HG02588 (cell line): ENCODE data around the gene PRC1.

Source experiments
- ATAC-seq: cut with Tn5 transposase; IDR thresholded peaks from one replicate; pipeline ENCODE4 v1.9.1; 2021; ENCODE audit warnings: mild to moderate bottlenecking, moderate library complexity; ENCODE audit not compliant: unreplicated experiment

The PRC1 gene

DNA sequence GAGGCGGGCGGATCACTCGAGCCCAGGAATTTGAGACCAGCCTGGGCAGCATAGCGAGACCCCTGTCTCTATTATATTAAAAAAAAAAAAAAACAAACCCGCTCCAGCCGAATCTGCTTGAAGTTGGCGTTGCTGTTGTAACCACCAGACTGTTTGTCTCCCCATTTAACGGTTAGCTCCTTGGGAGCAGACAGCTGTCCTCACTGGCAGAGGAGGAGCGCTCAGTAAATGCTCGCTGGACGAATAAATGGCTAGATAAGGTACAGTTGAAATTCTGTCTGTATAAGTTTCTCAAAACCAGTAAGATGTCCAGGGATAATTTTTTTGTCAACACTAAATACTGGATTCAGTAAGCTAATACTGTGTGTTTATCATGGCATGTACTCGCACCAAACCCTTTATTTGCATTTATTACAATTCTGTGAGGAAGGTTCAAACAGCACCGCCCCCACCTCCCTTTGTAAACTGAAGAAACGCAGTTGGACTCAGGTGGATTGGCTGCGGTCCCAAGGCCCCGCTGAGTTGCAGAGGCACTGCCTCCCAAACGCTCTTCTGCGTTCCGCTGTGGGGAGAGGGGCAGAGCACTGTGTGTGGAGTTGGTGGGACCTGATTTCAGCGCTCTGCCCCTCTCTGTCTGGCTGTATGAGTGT, 38.6 kb downstream of the PRC1 start:
- ATAC-seq = no peak

DNA sequence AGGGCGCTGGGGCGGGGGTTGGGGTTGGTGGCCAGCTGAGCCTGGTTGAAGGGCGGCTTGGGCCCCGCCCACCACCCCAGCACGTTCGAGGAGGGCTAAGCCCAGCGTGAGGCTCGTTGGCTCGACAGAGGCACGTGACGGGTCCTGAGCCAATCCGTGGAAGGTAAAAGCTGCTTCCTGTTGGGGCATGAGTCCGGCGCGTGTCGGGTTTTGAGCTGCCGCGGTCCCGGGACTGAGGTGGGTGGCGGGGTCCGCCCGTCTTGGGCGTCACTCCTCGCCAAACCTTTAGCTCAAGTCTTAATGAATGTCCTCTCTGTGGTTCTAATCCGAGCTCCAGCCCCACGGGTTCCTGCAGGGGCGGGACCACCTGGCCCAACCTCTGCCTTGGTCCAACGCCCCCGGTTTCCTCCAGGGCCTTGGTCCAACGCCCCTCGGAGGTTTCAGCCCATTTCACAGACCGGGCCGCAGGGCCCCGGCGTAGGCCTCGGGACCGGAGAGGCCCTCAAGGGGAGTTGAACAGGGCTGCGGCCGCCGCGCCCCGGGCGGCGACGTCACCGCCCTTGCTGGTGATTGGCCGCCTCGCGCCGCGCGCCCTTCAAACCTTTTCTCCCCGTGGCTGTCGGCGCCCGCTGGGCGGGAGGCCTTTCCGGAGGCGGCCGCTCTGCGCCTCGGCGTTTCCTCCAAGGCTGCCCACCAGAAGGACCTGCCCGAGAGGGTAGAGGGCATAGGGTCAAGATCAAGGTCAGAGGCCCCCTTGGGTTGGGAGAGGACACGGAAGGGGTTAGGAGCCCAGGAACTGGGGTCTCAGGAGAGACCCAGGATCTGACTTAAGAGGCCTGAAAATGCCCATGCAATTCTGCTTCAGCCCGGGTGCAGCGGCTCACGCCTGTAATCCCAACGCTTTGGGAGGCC, 39.4 kb downstream of the PRC1 start, which contains the start of gene RCCD1:
RCCD1 (plus strand) TSS at position 173 of the 912 bp plus-strand sequence. CDS start 1,851 bp downstream, outside the sequence.
- ATAC-seq = peak; percentile 88

DNA sequence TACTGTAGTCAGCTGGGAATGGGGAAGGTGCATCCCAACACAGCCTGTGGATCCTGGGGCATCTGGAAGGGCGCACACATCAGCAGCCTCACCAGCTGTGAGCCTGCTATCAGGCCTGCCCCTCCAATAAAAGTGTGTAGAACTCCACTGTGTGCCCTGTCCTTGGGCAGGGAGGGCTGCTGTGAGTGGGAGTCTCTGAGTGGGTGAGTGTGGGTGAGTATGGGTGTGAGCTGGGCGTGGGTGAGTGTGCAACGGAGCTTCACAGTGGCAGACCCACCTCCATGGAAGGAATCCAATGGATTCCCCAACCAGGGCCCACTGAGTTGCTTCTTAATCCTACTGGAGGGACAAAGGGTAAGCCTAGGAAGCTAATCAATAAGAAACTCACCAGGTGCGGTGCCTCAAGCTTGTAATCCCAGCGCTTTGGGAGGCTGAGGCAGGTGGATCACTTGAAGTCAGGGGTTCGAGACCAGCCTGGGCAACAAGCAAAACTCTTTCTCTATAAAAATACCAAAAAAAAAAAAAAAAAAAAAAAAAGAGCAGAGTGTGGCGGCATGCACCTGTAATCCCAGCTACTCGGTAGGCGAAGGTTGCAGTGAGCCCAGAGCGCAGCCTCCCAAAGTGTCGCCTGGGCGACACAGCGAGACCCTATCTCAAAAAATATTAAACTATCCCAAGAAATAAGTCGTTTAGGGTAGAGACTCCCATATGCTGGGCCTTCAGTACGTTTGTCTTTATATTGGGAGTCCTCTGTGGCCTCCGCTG, 40.2 kb downstream of the PRC1 start:
- no peak for ATAC-seq

DNA sequence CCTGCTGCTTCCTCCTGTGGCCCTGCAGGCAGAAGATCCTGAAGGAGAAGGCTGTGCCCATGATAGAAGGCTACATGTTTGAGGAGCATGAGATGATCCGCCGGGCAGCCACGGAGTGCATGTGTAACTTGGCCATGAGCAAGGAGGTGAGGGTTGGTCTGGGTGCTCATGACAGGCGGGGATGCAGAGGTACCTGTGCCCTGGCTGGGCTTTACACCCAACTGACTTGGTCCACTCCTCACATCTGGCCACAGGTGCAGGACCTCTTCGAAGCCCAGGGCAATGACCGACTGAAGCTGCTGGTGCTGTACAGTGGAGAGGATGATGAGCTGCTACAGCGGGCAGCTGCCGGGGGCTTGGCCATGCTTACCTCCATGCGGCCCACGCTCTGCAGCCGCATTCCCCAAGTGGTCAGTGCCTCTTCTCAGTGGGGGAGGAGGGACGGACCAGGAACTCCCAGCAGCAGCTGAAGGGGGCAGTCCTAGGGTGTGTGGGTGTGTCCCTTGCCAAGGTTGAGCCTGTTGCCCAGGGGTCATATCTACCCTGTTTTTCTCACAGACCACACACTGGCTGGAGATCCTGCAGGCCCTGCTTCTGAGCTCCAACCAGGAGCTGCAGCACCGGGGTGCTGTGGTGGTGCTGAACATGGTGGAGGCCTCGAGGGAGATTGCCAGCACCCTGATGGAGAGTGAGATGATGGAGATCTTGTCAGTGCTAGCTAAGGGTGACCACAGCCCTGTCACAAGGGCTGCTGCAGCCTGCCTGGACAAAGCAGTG, 41.2 kb downstream of the PRC1 start:
- ATAC-seq = no peak

DNA sequence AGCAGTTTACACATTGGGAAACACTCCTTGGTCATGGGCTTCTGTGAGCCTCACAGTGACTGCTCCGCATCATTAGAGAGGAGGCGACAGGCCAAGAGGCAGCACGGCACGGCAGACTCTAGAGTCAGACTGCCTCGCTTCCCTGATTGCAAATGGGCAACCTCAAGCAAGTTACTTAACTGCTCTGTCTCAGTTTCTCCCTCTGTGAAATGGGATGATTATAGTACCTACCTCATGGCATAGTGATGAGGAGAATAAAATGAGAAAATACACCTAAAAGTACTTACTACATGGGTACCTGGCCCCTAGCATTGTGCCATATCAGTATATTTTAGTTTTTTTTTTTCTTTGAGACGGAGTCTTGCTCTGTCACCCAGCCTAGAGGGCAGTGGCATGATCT, 43.7 kb downstream of the PRC1 start:
- no peak for ATAC-seq

DNA sequence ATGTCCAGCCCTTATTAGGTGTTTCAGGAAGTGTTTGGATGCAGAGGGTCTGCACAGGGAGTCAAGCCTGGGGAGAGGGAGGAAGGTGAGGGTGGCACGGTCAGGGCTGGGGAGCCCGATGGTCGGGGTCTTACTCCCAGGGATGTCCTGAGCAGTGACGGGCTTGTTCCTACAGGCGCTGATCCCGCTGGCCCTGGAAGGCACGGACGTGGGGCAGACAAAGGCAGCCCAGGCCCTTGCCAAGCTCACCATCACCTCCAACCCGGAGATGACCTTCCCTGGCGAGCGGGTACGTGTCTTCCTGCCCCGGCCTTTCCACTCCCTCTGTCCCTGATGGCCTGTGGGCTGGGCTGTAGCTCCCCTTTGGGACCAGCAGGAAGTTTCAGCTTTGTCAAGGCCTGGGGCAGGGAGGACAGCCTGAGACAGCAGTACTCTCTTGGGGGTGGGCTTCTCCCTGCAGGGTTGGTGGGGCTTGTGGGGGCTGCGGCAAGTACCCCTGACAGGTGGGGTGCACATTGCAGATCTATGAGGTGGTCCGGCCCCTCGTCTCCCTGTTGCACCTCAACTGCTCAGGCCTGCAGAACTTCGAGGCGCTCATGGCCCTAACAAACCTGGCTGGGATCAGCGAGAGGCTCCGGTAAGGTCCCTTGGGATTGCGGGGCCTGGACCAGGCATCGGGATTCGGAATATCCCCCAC, 44.2 kb downstream of the PRC1 start:
- ATAC-seq = no peak

DNA sequence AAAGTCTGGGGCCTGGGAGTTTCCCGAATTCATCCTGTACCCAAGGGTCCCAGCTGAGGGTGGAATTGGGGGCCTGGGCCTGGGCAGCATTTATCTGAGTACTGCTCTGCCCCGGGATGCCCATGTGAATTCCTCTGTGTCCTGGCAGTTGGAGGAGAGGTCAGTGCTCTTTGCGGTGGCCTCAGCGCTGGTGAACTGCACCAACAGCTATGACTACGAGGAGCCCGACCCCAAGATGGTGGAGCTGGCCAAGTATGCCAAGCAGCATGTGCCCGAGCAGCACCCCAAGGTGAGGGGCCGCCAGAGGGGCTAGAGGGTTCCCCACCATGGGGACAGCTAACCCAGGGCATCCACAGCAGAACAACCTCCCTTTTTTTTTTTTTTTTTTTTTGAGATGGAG, 45.8 kb downstream of the PRC1 start:
- ATAC-seq = no peak

DNA sequence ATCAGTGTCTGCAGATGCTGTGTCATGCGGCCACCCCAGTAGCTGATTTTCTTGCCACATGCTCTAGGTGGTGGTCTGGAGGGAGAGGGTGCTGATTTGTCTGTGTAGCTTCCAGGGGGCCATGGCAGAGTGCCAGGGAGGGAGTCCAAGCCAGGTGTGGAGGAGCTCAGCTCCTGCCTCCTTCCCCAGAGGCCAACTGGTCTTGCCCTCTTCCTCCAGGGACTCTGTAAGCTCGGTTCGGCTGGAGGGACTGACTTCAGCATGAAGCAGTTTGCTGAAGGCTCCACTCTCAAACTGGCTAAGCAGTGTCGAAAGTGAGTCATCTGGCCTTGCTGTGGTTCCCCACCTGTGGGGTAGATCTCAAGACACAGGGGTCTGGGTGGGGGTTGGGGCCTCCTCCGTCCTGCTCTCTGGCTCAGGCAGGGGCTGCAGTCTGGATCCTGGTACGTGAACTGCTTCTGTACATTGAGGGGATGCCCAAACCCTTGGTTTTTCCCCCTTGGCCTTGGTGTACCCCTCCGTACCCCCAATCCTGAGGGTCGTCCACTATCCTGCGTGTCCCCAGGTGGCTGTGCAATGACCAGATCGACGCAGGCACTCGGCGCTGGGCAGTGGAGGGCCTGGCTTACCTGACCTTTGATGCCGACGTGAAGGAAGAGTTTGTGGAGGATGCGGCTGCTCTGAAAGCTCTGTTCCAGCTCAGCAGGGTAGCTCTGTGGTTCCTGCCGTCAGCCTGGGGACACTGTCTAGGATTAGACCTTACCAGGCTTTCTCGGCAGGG, 46.6 kb downstream of the PRC1 start:
- ATAC-seq = no peak

DNA sequence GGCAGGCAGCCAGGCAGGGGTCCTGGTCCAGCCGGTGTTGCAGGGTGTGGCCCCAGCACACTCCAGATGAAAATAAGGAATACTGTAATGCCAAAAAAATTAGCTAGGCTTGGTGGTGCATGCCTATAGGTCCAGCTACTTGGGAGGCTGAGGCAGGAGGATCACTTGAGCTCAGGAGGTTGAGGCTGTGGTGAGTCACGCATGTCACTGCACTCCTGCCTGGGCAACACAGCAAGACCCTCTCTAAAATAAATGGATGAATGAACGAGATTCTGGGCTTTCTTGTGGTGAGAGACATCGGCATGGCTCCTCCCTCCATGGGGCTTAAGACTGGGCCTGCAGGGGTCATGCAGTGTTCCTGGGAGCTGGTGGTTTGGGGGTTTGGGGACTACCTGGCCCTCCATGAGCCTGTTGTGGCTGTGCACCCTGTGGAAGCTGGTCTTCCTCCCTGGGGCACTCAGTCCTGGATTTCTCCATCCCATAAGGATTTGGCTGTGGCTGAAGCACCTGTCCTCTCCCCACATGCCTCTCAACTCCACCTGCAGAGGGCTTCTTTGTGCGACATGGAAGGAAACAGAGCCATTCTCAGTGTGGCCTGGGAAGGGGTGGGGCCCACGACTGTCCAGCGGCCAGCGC, 47.3 kb downstream of the PRC1 start:
- ATAC-seq = no peak

DNA sequence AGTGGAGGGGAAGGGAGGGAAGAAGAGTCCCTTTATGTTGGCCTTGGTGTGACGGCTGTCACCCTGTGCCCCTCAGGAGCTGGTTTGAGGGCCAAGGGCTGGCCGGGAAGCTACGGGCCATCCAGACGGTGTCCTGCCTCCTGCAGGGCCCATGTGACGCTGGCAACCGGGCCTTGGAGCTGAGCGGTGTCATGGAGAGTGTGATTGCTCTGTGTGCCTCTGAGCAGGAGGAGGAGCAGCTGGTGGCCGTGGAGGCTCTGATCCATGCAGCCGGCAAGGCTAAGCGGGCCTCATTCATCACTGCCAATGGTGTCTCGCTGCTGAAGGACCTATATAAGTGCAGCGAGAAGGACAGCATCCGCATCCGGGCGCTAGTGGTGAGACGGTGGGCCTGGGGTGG, 47.8 kb downstream of the PRC1 start:
- ATAC-seq = no peak

DNA sequence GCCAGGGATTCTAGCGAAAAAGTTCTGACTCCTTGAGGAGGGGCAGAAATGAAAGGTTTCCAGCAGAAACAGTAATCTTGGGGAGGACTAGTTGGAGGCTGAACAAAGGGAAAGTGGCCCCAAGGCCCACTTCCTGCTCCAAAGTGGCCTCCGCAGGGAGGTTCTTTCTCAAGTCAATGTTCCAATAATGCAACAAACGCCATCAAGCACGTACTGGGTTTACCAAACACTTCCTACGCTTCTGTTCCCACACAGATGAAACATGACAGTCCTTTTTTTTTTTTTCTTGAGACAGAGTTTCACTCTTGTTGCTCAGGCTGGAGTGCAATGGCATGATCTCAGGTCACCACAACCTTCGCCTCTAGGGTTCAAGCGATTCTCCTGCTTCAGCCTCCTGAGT, 49.2 kb downstream of the PRC1 start:
- no peak for ATAC-seq

DNA sequence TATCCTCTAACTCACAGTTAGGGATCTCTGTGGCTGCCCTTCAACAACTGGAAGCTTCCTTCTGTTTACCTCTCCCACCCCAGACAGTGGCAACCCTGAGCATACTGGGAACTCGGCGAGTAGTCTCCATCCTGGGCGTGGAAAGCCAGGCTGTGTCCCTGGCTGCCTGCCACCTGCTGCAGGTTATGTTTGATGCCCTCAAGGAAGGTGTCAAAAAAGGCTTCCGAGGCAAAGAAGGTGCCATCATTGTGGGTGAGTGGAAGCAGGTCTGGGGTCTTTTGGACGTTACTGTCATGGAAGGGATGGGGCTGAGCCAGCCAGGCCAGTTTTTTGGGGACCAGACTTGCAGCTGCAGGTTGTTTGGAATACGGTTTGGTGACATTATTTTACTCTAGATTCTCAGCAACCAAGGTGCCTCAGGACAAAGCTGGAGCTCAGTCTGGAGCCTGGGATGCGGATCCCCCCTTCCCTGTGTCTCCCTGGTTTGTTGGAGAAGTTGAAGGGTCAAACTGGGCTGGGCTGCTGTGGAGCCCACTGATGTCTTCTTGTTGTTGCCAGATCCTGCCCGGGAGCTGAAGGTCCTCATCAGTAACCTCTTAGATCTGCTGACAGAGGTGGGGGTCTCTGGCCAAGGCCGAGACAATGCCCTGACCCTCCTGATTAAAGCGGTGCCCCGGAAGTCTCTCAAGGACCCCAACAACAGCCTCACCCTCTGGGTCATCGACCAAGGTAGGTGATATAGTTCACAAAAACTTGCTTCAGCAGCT, 51.8 kb downstream of the PRC1 start:
- ATAC-seq = no peak

DNA sequence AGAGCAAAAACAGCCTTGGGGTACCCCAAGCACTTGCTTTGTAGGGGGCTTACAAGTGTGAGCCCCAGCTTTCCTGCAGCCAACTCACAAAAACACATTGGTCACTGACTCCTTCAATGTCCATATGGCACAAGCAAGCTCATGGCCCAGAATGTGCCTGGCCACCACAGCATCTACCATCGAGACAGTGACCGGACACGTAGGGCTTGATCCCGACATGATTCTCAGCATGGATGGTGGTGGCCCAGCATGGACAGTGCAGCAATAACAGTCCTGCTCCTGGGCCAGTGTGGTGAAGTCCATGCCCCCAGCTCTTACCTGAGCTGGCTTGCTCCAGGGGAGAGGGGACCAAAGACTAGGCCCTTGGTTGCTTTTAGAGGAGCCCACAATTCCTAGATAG, 53.3 kb downstream of the PRC1 start:
- no peak for ATAC-seq

DNA sequence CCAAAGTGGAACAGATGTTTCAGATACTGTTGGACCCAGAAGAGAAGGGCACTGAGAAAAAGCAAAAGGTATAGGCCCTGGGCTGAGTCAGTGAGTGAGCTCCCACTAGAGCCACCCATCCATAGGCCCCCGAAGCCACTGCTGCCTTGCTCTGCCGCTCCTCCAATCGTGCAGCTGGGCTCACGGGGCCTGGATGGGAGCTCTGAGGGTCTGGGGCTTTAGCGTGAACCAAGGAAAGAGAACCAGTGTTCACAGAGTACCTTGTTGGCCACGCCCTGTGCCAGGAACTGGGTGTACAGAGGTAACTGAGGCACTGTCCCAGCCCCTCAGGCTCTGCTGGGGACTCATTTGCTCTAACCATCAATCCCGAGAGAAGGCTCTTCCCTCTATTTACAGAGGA, 54.6 kb downstream of the PRC1 start:
- ATAC-seq = no peak

DNA sequence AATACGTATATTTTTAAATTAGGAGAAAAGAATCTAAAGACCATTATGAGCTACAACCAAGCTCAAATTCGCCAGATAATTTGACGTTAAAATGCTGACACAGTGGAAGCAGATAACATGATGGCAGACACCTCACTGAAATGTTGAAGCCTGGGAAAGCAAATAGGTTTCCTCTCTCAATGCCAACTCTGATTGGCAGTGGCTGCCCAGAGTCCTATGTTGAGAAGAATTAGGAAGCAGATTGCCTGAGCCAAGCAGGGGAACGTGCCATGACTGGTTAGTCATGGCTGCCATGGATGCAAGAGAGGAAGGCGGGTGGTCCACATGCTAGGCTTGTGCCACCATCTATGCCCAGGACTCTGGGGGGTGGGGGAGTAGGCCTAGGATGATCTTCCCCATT, 56.1 kb downstream of the PRC1 start:
- no peak for ATAC-seq

DNA sequence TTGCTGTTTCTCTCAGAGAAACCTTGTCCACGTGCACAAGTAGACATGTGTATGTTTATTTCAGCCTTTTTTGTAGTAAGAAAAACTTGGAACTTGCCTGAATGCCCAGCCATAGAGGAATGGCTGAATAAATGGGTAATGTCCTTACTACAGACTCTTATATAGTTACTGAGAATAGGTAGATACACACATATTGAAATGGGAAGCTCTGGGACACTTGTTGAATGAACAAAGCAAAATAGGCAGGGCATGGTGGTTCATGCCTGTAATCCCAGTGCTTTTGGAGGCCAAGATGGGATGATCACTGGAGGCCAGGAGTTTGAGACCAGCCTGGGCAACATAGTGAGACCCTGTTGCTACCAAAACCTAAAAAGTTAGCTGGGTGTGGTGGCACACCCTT, 57.5 kb downstream of the PRC1 start:
- ATAC-seq = no peak

DNA sequence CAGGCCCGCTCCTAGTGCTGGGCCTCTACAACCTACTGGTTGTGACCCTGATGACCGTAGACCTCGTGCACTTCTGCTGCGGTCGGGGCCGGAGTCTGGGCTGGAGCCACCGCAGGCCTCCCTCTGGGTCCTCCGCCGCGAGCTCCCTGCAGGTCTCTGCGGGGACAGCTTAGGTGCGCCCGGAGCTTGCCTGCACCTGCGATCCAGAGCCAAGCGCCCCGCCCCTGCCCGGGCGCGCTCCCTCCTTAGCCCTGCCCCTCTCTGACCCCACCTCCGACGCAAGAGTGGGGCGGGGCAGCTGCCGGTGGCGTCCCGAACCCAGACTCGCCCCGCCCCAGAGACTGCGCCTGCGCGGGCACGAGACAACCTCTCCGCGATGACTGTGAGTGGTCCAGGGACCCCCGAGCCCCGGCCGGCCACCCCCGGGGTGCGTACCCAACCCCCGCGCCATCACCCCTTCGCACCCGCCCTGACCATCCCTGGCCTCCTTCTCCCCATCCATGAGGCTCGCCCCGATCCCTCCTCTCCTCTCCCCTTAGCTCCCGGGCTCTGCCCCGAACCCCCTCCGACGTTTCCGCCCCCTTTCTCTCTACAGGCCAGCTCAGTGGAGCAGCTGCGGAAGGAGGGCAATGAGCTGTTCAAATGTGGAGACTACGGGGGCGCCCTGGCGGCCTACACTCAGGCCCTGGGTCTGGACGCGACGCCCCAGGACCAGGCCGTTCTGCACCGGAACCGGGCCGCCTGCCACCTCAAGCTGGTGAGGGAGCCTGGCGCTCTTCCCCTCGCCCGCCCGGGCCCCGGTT, 59.2 kb downstream of the PRC1 start, which contains the start of gene UNC45A:
UNC45A (plus strand) TSS at position 337 of the 803 bp plus-strand sequence; CDS start at position 377, 40 bp downstream.
- ATAC-seq = peak; percentile 67
